Esophagus mucosa (tissue), 1 donor: ENCODE measurements around the gene FYTTD1. TPM values are rescaled to one million over a fixed set of nuclear protein-coding genes. Genes with fewer than 3 reads are reported as not detected.
A peak's percentile ranks its signal among the peaks of the same experiment; 100 is the strongest.

Experiments used
- ATAC-seq: fragments of 200-7000 bp; cut with Tn5 transposase; one replicate; pipeline ENCODE4 v1.9.1; 2020
- total RNA-seq: library from RNA; stranded (reverse); gene quantifications from one replicate; pipeline ENCODE4 v1.2.4, GENCODE V29; 2023
- donor health status: DM: yes; HTN: yes; CAD: no.

Gene FYTTD1
- total RNA-seq, 1 donor from 2014 or later = 41.4 TPM

GRCh38 chr3:197737749-197738462 lies 11.8 kb upstream of the FYTTD1 start:
- ATAC-seq = no peak

GRCh38 chr3:197742787-197743186 lies 6.9 kb upstream of the FYTTD1 start:
- ATAC-seq = no peak

GRCh38 chr3:197746209-197746608 lies 3.5 kb upstream of the FYTTD1 start:
- ATAC-seq = no peak

GRCh38 chr3:197746801-197747237 lies 2.9 kb upstream of the FYTTD1 start:
- no peak for ATAC-seq

- ATAC-seq = no peak
These were observed 927 bp upstream of the FYTTD1 start for GRCh38 chr3:197748597-197749314.

GRCh38 chr3:197749315-197749600 lies 425 bp upstream of the FYTTD1 start:
- peak; percentile 29 for ATAC-seq

GRCh38 chr3:197750396-197750831 lies 731 bp downstream of the FYTTD1 start:
- ATAC-seq = peak; percentile 61

GRCh38 chr3:197750858-197751737 lies 1.4 kb downstream of the FYTTD1 start:
- peak; percentile 12 for ATAC-seq

GRCh38 chr3:197752107-197752506 lies 2.4 kb downstream of the FYTTD1 start:
- no peak for ATAC-seq

- no peak for ATAC-seq
These were observed 3.6 kb downstream of the FYTTD1 start for GRCh38 chr3:197753263-197753662.

- ATAC-seq = no peak
These were observed 7.0 kb downstream of the FYTTD1 start for GRCh38 chr3:197756704-197757103.

GRCh38 chr3:197758512-197758911 lies 8.8 kb downstream of the FYTTD1 start:
- ATAC-seq = no peak

- ATAC-seq = no peak
These were observed 12.1 kb downstream of the FYTTD1 start for GRCh38 chr3:197761784-197762183.

GRCh38 chr3:197775317-197775716 lies 25.6 kb downstream of the FYTTD1 start:
- no peak for ATAC-seq

- ATAC-seq = no peak
These were observed 32.5 kb downstream of the FYTTD1 start for GRCh38 chr3:197782230-197782629.

GRCh38 chr3:197784019-197784585 lies 34.4 kb downstream of the FYTTD1 start:
- no peak for ATAC-seq

GRCh38 chr3:197787412-197787811 lies 37.7 kb downstream of the FYTTD1 start:
- peak; percentile 68 for ATAC-seq

GRCh38 chr3:197789309-197789708 lies 39.6 kb downstream of the FYTTD1 start:
- no peak for ATAC-seq

- ATAC-seq = no peak
These were observed 40.4 kb downstream of the FYTTD1 start for GRCh38 chr3:197790033-197790432.

- peak; percentile 73 for ATAC-seq
These were observed 41.6 kb downstream of the FYTTD1 start, which contains the start of gene LRCH3 for GRCh38 chr3:197791113-197791891. LRCH3 (plus strand) TSS chr3:197791254; CDS start chr3:197791279, 25 bp downstream.

- peak; percentile 30 for ATAC-seq
These were observed 42.4 kb downstream of the FYTTD1 start for GRCh38 chr3:197791892-197792647.
